ENCODE data around the gene LGR5. TPM values are rescaled to one million over a fixed set of nuclear protein-coding genes. Genes with fewer than 3 reads are reported as not detected.

Gene LGR5
- total RNA-seq, 1 experiment from 2014 or later, result 0.17 TPM

- TF ChIP-seq, protein P1, sequence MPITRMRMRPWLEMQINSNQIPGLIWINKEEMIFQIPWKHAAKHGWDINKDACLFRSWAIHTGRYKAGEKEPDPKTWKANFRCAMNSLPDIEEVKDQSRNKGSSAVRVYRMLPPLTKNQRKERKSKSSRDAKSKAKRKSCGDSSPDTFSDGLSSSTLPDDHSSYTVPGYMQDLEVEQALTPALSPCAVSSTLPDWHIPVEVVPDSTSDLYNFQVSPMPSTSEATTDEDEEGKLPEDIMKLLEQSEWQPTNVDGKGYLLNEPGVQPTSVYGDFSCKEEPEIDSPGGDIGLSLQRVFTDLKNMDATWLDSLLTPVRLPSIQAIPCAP (CRISPR knock-in tag; IDR thresholded peaks at IDR 0.05), result no peak
- TF ChIP-seq USF2 (CRISPR knock-in tag; IDR thresholded peaks at IDR 0.05) (no peak), HMGA2 (CRISPR knock-in tag; IDR thresholded peaks at IDR 0.05) (no peak), CBFB (CRISPR knock-in tag; IDR thresholded peaks at IDR 0.05; ENCODE audit: low read depth) (no peak), EMX1 (CRISPR knock-in tag; IDR thresholded peaks at IDR 0.05) (no peak)
Observed at GRCh38 chr12:71533703-71534102, 94.1 kb downstream of the LGR5 start (continued).

DNA sequence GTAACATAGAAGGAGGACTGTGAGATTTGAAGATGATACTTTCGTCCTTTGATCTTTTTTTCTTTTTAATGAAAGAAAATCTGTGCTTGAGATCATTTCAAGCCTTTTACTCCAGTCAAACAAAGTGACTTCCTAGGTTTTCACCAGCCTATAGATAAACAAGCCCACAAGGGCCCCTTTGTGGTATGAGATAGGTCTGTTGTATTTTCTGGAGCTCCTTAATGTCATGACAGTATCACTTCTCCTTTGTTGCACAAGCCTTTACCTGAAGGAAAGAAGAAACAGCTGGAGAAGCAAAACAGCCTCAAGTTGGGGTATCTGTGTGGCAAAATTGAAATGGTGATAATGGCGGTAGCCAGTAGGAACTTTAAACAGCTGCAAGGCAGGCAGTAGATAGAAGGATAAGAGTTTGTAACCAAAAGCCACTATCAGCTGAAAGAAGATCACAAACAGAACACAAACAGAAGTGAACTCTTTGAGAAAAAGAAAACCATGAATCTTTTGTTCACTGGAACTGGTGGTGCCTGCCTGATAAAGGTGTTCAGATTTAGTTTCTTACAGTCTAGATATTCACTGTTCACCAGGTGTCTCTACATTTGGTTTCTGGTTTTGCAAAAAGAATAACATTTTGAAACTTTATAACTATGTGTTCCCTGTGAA lies 96.8 kb downstream of the LGR5 start:
- no peaks in the 10 kb centered on the region for H3K27me3 Mint-ChIP-seq (ENCODE audit: low read depth)
- POLR2A ChIA-PET, result interaction anchor here (0.5 kb wide), 1 partner anchor 691 kb away, joined by 3 read pairs; no protein-coding TSS in a partner anchor
- H3K27ac Mint-ChIP-seq, result no peak overlapping the region
- CTCF ChIA-PET, result no interaction called here
- DNase-seq (ENCODE audit: low spot score) (no peak), ATAC-seq (no peak)
- no peaks in the 10 kb centered on the region for H3K9me3 Mint-ChIP-seq
- H3K4me3 Mint-ChIP-seq, result no peak overlapping the region
- H3K4me1 Mint-ChIP-seq, result no peaks in the 10 kb centered on the region
- no peak for TF ChIP-seq ZNF219 (CRISPR knock-in tag; IDR thresholded peaks at IDR 0.05; ENCODE audit: borderline replicate concordance)
- no peak for TF ChIP-seq USF2 (CRISPR knock-in tag; IDR thresholded peaks at IDR 0.05)
- TF ChIP-seq IRF2 (CRISPR knock-in tag; IDR thresholded peaks at IDR 0.05; ENCODE audit: borderline replicate concordance, low read depth), result no peak
- TF ChIP-seq, protein P2, sequence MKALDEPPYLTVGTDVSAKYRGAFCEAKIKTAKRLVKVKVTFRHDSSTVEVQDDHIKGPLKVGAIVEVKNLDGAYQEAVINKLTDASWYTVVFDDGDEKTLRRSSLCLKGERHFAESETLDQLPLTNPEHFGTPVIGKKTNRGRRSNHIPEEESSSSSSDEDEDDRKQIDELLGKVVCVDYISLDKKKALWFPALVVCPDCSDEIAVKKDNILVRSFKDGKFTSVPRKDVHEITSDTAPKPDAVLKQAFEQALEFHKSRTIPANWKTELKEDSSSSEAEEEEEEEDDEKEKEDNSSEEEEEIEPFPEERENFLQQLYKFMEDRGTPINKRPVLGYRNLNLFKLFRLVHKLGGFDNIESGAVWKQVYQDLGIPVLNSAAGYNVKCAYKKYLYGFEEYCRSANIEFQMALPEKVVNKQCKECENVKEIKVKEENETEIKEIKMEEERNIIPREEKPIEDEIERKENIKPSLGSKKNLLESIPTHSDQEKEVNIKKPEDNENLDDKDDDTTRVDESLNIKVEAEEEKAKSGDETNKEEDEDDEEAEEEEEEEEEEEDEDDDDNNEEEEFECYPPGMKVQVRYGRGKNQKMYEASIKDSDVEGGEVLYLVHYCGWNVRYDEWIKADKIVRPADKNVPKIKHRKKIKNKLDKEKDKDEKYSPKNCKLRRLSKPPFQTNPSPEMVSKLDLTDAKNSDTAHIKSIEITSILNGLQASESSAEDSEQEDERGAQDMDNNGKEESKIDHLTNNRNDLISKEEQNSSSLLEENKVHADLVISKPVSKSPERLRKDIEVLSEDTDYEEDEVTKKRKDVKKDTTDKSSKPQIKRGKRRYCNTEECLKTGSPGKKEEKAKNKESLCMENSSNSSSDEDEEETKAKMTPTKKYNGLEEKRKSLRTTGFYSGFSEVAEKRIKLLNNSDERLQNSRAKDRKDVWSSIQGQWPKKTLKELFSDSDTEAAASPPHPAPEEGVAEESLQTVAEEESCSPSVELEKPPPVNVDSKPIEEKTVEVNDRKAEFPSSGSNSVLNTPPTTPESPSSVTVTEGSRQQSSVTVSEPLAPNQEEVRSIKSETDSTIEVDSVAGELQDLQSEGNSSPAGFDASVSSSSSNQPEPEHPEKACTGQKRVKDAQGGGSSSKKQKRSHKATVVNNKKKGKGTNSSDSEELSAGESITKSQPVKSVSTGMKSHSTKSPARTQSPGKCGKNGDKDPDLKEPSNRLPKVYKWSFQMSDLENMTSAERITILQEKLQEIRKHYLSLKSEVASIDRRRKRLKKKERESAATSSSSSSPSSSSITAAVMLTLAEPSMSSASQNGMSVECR (CRISPR knock-in tag; IDR thresholded peaks at IDR 0.05; ENCODE audit: borderline replicate concordance), result no peak
- no peak for TF ChIP-seq GTF2I (CRISPR knock-in tag; conservative IDR thresholded peaks at IDR 0.05)
- TF ChIP-seq ZNF416 (CRISPR knock-in tag; IDR thresholded peaks at IDR 0.05), result no peak
- no peak for TF ChIP-seq ATF3 (CRISPR knock-in tag; conservative IDR thresholded peaks at IDR 0.05)
- no peak for TF ChIP-seq ZSCAN18 (CRISPR knock-in tag; IDR thresholded peaks at IDR 0.05)
- no peak for TF ChIP-seq SMAD3 (CRISPR knock-in tag; IDR thresholded peaks at IDR 0.05; ENCODE audit: borderline replicate concordance)
- TF ChIP-seq, protein P3, sequence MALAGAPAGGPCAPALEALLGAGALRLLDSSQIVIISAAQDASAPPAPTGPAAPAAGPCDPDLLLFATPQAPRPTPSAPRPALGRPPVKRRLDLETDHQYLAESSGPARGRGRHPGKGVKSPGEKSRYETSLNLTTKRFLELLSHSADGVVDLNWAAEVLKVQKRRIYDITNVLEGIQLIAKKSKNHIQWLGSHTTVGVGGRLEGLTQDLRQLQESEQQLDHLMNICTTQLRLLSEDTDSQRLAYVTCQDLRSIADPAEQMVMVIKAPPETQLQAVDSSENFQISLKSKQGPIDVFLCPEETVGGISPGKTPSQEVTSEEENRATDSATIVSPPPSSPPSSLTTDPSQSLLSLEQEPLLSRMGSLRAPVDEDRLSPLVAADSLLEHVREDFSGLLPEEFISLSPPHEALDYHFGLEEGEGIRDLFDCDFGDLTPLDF (CRISPR knock-in tag; IDR thresholded peaks at IDR 0.05), result no peak
- no peak for TF ChIP-seq ATF1 (CRISPR knock-in tag; IDR thresholded peaks at IDR 0.05)
- TF ChIP-seq, protein P4, sequence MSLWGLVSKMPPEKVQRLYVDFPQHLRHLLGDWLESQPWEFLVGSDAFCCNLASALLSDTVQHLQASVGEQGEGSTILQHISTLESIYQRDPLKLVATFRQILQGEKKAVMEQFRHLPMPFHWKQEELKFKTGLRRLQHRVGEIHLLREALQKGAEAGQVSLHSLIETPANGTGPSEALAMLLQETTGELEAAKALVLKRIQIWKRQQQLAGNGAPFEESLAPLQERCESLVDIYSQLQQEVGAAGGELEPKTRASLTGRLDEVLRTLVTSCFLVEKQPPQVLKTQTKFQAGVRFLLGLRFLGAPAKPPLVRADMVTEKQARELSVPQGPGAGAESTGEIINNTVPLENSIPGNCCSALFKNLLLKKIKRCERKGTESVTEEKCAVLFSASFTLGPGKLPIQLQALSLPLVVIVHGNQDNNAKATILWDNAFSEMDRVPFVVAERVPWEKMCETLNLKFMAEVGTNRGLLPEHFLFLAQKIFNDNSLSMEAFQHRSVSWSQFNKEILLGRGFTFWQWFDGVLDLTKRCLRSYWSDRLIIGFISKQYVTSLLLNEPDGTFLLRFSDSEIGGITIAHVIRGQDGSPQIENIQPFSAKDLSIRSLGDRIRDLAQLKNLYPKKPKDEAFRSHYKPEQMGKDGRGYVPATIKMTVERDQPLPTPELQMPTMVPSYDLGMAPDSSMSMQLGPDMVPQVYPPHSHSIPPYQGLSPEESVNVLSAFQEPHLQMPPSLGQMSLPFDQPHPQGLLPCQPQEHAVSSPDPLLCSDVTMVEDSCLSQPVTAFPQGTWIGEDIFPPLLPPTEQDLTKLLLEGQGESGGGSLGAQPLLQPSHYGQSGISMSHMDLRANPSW (CRISPR knock-in tag; conservative IDR thresholded peaks at IDR 0.05; ENCODE audit: low read depth), result no peak
- TF ChIP-seq ZNF317 (CRISPR knock-in tag; IDR thresholded peaks at IDR 0.05; ENCODE audit: borderline replicate concordance, low read depth), result no peak
- no peak for TF ChIP-seq NFATC4 (CRISPR knock-in tag; IDR thresholded peaks at IDR 0.05)
- TF ChIP-seq HMGA2 (CRISPR knock-in tag; IDR thresholded peaks at IDR 0.05), result no peak
- TF ChIP-seq ELF4 (CRISPR knock-in tag; IDR thresholded peaks at IDR 0.05; ENCODE audit: low read depth), result no peak
- no peak for TF ChIP-seq SMAD4 (CRISPR knock-in tag; IDR thresholded peaks at IDR 0.05)
- no peak for TF ChIP-seq ZNF121 (CRISPR knock-in tag; IDR thresholded peaks at IDR 0.05)
- no peak for TF ChIP-seq ZNF671 (CRISPR knock-in tag; IDR thresholded peaks at IDR 0.05)
- no peaks in the 10 kb centered on the region for H3K36me3 Mint-ChIP-seq

All from WTC11 (cell line).